Lower lobe of right lung (tissue), 2 donors: Measurements from ENCODE around the gene UTP25. TPM values are rescaled to one million over a fixed set of nuclear protein-coding genes. Genes with fewer than 3 reads are reported as not detected.

Source experiments
- ATAC-seq, 2 donors: fragments of 200-7000 bp; cut with Tn5 transposase; one replicate each; pipeline ENCODE4 v1.9.1; 2020 to 2022; ENCODE audit warnings: mild to moderate bottlenecking in 2 of 2, moderate library complexity in 2 of 2
- DNase-seq: peaks from one replicate; pipeline ENCODE4 v3.0.0-alpha.2; 2020
- H3K27ac ChIP-seq: fragments of 200-600 bp; one replicate; pipeline ENCODE4 v1.8.0; 2022
- H3K27me3 ChIP-seq: fragments of 200-600 bp; one replicate; pipeline ENCODE4 v1.8.0; 2022; ENCODE audit warnings: low read depth
- H3K36me3 ChIP-seq: fragments of 200-600 bp; one replicate; pipeline ENCODE4 v1.8.0; 2022; ENCODE audit warnings: mild to moderate bottlenecking
- H3K4me1 ChIP-seq: fragments of 200-600 bp; one replicate; pipeline ENCODE4 v1.8.0; 2022
- H3K4me3 ChIP-seq: fragments of 200-600 bp; one replicate; pipeline ENCODE4 v1.8.0; 2022; ENCODE audit warnings: mild to moderate bottlenecking
- H3K9me3 ChIP-seq: fragments of 200-600 bp; one replicate; pipeline ENCODE4 v1.8.0; 2022
- CTCF ChIP-seq: fragments of 200-600 bp; IDR thresholded peaks from one replicate; pipeline ENCODE4 v1.8.0; 2022; ENCODE audit warnings: antibody characterized with exemption, mild to moderate bottlenecking
- intact Hi-C: fragments of 100-400 bp; cut with DNase I; formaldehyde crosslinking; loops from one replicate; pipeline ENCODE4 v1.11.0; 2022
- total RNA-seq: library from RNA; stranded (reverse); fragmentation: NEBNext Ultra II Directional; extraction: Animal tissue kit (Norgen Biotek cat#: 25700); gene quantifications from one replicate; pipeline ENCODE4 v1.2.1, GENCODE V29; 2021
- donor health status: DM: no; HTN: yes; CAD: no; lungs with severe emphysema.

UTP25 gene
- total RNA-seq, 1 donor from 2014 or later: 6.2 TPM

- TF ChIP-seq CTCF: no peak
- Histone ChIP-seq H3K9me3 (no peaks in the 10 kb centered on the region), H3K27ac (no peak overlapping the region), H3K4me1 (peaks cover 11% of the 10 kb centered on the region), H3K4me3 (no peak overlapping the region), H3K27me3 (no peaks in the 10 kb centered on the region), H3K36me3 (peaks cover 64% of the 10 kb centered on the region)
- DNase-seq (no peak), ATAC-seq (no peak)
- intact Hi-C loops: no loop called here
These were observed 3.8 kb downstream of the UTP25 start for GRCh38 chr1:209831615-209832014.

- TF ChIP-seq CTCF: no peak
- intact Hi-C loops: no loop called here
- peaks cover 100% of the 10 kb centered on the region for H3K36me3 ChIP-seq
- ATAC-seq (no peak), DNase-seq (no peak)
- H3K27ac ChIP-seq: no peak overlapping the region
- H3K4me3 ChIP-seq: no peak overlapping the region
- H3K4me1 ChIP-seq: no peaks in the 10 kb centered on the region
- no peaks in the 10 kb centered on the region for H3K9me3 ChIP-seq
- no peaks in the 10 kb centered on the region for H3K27me3 ChIP-seq
These were observed 8.1 kb downstream of the UTP25 start for GRCh38 chr1:209835782-209836298.

GRCh38 chr1:209837671-209838070 lies 9.9 kb downstream of the UTP25 start:
- H3K9me3 ChIP-seq: no peaks in the 10 kb centered on the region
- H3K36me3 ChIP-seq: peaks cover 100% of the 10 kb centered on the region
- ATAC-seq: no peak
- intact Hi-C loops: no loop called here
- H3K27ac ChIP-seq: no peak overlapping the region
- no peak for TF ChIP-seq CTCF
- no peaks in the 10 kb centered on the region for H3K4me1 ChIP-seq
- no peaks in the 10 kb centered on the region for H3K27me3 ChIP-seq
- H3K4me3 ChIP-seq: no peak overlapping the region
- no peak for DNase-seq

GRCh38 chr1:209838537-209838936 lies 10.8 kb downstream of the UTP25 start:
- DNase-seq: peak; percentile 62

GRCh38 chr1:209839875-209840546 lies 12.2 kb downstream of the UTP25 start:
- DNase-seq: no peak
- Histone ChIP-seq H3K36me3 (peaks cover 99% of the 10 kb centered on the region), H3K27ac (no peak overlapping the region), H3K4me3 (no peak overlapping the region), H3K4me1 (no peaks in the 10 kb centered on the region), H3K27me3 (no peaks in the 10 kb centered on the region), H3K9me3 (no peaks in the 10 kb centered on the region)
- peak in 1 of 2 donors; percentile 16 for ATAC-seq
- no peak for TF ChIP-seq CTCF
- intact Hi-C loops: no loop called here

More at GRCh38 chr1:209838537-209838936, 10.8 kb downstream of the UTP25 start:
- intact Hi-C loops: no loop called here
- H3K36me3 ChIP-seq: peaks cover 100% of the 10 kb centered on the region
- no peaks in the 10 kb centered on the region for H3K9me3 ChIP-seq
- no peaks in the 10 kb centered on the region for H3K4me1 ChIP-seq
- TF ChIP-seq CTCF: no peak
- no peaks in the 10 kb centered on the region for H3K27me3 ChIP-seq
- H3K4me3 ChIP-seq: no peak overlapping the region
- no peak overlapping the region for H3K27ac ChIP-seq
- ATAC-seq: peak; percentile 53 to 58
